Astrocyte (in vitro differentiated cells and primary cell): ENCODE measurements around the gene DEPDC7.

Experiments used
- EZH2 ChIP-seq: IDR thresholded peaks from 2 replicates; pipeline ENCODE4 v1.6.1; 2012; ENCODE audit warnings: mild to moderate bottlenecking, low read length, inconsistent platforms; ENCODE audit not compliant: insufficient read depth
- TF ChIP-seq, protein P1 (sequence below): IDR thresholded peaks from 2 replicates; pipeline ENCODE4 v1.5.1; 2011; ENCODE audit warnings: low read depth, mild to moderate bottlenecking, inconsistent platforms, low read length, moderate library complexity; ENCODE audit not compliant: insufficient read depth

DNA sequence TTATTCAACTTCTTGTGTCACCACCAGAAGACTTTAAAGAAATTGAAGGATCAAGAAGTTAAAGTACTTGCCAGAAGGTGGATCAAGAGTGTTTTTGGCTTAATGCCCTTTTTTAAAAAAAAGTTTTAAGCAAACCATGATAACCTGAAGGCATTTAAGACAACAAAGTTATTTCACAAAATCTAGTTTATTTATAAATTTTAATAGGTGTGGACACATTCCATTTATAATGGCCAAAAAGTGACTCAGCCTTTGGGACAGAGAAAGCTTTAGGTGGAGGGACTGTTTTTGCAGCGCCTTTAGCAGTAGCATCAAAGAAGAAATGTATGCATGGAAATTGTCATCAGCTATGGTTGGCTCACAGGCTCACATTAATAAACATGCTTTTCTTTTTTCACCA lies 41.6 kb downstream of the DEPDC7 start:
- TF ChIP-seq, protein P1, sequence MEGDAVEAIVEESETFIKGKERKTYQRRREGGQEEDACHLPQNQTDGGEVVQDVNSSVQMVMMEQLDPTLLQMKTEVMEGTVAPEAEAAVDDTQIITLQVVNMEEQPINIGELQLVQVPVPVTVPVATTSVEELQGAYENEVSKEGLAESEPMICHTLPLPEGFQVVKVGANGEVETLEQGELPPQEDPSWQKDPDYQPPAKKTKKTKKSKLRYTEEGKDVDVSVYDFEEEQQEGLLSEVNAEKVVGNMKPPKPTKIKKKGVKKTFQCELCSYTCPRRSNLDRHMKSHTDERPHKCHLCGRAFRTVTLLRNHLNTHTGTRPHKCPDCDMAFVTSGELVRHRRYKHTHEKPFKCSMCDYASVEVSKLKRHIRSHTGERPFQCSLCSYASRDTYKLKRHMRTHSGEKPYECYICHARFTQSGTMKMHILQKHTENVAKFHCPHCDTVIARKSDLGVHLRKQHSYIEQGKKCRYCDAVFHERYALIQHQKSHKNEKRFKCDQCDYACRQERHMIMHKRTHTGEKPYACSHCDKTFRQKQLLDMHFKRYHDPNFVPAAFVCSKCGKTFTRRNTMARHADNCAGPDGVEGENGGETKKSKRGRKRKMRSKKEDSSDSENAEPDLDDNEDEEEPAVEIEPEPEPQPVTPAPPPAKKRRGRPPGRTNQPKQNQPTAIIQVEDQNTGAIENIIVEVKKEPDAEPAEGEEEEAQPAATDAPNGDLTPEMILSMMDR = no peak
- no peak for TF ChIP-seq EZH2
